Raji (cell line): Measurements from ENCODE around the gene MRPL28.

Experiments used
- POLR2A ChIP-seq: IDR thresholded peaks from 2 replicates; pipeline ENCODE4 v1.6.1; 2011; ENCODE audit warnings: low read depth, low read length, control low read depth; ENCODE audit not compliant: insufficient read depth

Gene MRPL28

GRCh38 chr16:354971-355461, 15.3 kb downstream of the MRPL28 start:
- no peak for TF ChIP-seq POLR2A

- TF ChIP-seq POLR2A, result no peak
These were observed 16.0 kb downstream of the MRPL28 start for GRCh38 chr16:354291-354881.

GRCh38 chr16:353404-354290, 16.7 kb downstream of the MRPL28 start:
- no peak for TF ChIP-seq POLR2A

GRCh38 chr16:352547-353403, 17.6 kb downstream of the MRPL28 start, which contains the start of gene AXIN1:
Gene AXIN1, minus strand, starts transcription at chr16:352723. Its CDS starts 5,698 bp downstream, at chr16:347025.
- peak; percentile 60 for TF ChIP-seq POLR2A

GRCh38 chr16:351804-352520, 18.4 kb downstream of the MRPL28 start:
- no peak for TF ChIP-seq POLR2A

- no peak for TF ChIP-seq POLR2A
These were observed 20.1 kb downstream of the MRPL28 start for GRCh38 chr16:350203-350602.

- TF ChIP-seq POLR2A, result no peak
These were observed 21.1 kb downstream of the MRPL28 start for GRCh38 chr16:349211-349610.

- no peak for TF ChIP-seq POLR2A
These were observed 23.1 kb downstream of the MRPL28 start for GRCh38 chr16:347203-347602.

GRCh38 chr16:346587-346986, 23.8 kb downstream of the MRPL28 start:
- TF ChIP-seq POLR2A, result no peak

GRCh38 chr16:345772-346171, 24.6 kb downstream of the MRPL28 start:
- TF ChIP-seq POLR2A, result no peak

- no peak for TF ChIP-seq POLR2A
These were observed 27.7 kb downstream of the MRPL28 start for GRCh38 chr16:342455-343213.

GRCh38 chr16:341974-342336, 28.4 kb downstream of the MRPL28 start:
- 0 out of 2 replicates have a peak, but pooled peaks have one; percentile 15 for TF ChIP-seq POLR2A

- no peak for TF ChIP-seq POLR2A
These were observed 29.8 kb downstream of the MRPL28 start for GRCh38 chr16:340370-341091.

- TF ChIP-seq POLR2A, result no peak
These were observed 30.7 kb downstream of the MRPL28 start for GRCh38 chr16:339680-340079.
